SK-N-MC (cell line): ENCODE data around the gene P2RY8.
"Not testable (repeated sequence)": the region's sequence is repeated elsewhere in the genome, so short reads cannot be mapped to it uniquely, and the experiment has no call there.

Source experiments
- EZH2 ChIP-seq: fragments of 200-600 bp; sonication (generic); IDR thresholded peaks from one replicate; pipeline ENCODE4 v1.6.1; 2017; ENCODE audit warnings: antibody characterized with exemption
- POLR2AphosphoS5 ChIP-seq: IDR thresholded peaks from 2 replicates; pipeline ENCODE4 v1.6.1; 2012; ENCODE audit warnings: mild to moderate bottlenecking, low read depth, low read length, borderline replicate concordance

DNA sequence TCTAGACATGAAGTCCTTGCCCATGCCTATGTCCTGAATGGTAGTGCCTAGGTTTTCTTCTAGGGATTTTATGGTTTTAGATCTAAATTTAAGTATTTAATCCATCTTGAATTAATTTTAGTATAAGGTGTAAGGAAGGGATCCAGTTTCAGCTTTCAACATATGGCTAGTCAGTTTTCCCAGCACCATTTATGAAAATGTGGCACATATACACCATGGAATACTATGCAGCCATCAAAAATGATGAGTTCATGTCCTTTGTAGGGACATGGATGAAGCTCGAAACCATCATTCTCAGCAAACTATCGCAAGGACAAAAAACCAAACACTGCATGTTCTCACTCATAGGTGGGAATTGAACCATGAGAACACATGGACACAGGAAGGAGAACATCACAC is 54.5 kb downstream of the P2RY8 start:
- not testable (repeated sequence) for TF ChIP-seq POLR2AphosphoS5, EZH2
